NOMO-1 treated with dmso at 0.1 percent for 144 hours (cell line): ENCODE results near the gene PTPRK.
A peak's percentile ranks its signal among the peaks of the same experiment; 100 is the strongest.

ENCODE experiments used
- DNase-seq: peaks from one replicate; lab custom pipeline; 2025; ENCODE audit not compliant: unreplicated experiment; lab: John Stamatoyannopoulos, UW

The PTPRK gene

DNA sequence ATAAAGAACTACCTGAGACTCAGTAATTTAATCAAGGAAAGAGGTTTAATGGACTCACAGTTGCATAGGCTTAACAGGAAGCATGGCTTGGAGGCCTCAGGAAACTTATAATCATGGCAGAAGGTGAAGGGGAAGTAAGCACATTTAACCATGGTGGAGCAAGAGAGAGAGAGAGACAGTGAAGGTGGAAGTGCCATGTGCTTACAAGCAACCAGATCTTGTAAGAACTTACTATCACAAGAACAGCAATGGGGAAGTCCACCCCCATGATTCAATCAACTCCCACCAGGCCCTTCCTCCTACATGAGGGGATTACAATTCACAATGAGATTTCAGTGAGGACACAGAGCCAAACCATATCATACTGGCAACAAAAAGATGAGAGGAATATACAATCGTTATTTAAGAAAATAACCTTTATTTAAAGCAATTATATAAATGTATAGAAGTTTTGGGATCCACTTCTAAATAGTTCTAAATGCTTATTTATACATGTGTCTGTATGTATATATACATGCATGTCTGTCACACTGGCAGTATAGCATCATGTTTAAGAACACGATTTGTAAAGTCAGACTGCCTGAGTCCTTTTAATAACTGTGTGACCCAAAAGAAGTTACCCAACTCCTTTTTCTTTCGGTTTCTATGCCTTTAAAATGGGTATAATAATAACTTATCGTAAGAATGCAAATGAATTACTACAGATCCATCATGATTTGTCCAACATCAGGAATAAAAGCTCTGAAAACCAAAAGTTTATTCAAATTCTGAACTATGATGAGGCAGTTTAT is 363.9 kb downstream of the PTPRK start:
- peak; percentile 25 for DNase-seq

DNA sequence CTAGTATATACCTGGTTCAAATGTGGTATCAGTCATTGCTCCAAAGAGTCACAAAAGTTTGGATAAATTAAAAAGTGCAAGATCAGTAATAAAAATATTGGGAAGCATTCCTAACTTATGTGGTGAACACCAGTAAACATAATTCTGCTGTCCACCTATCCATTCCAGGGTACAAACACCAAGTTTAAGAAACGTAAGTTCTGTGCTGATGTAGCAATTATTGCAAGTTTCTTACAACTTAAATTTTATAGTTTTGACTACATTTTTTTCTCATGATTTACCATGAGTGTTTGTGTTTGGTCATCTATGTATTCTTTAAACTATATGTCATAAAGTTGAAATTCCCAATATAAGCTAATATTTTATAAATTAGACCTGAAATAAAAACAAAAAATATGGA is 364.6 kb downstream of the PTPRK start:
- no peak for DNase-seq

DNA sequence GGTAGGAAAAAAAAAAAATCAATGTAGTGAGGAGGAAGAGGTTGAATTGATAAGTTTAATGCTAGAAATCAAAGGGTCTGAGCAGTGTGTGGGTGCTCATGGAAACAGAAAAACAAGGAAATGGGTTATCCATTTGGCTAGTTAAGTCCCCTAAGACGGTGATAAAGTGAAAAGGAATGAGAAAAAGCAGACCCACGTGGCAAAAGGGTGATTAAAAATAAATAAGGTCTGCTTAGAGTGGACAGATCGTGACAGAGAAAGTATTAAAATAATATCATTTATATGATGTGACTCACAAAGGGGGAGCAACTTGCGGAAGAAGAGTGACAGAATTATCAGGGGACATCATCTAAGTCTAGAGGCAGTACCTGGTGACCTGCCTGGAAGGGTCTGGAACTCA is 367.8 kb downstream of the PTPRK start:
- DNase-seq: no peak

DNA sequence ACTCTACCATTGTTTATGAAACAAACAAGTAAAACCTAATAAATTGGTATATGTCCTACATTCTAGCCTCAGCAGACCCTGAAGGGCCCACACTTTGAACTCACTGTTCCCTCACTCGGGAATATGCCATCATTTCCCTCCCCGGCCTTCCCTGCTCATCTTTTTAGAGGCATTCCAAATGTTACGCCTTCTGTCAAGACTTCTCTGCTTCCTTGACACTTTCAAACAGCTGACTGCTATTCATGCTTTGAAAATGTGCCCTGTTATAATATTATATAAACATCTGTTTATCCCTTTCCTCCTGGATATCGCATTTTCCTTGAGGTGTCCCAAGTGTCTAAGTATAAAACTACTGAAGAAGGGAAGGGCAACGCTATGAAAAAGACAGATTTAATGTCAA is 370.0 kb downstream of the PTPRK start:
- DNase-seq: no peak

DNA sequence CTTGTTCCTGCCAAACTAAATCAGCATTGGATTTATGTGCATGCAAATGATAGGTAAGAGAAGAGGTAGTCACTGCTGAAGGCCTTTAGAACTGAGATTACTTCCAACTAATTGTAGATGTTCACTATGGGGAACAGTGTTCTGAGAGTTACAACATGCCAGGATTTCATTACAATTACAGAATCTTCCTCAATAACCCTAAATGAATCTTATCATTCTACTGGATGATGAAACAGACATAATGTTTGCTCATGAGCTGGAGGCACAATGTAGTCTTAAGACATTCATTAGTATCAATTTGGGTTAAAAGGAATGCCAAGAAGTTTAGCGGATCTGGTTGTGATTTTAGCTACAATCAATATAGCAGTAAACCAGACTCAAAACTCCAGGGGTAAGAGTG is 370.6 kb downstream of the PTPRK start:
- no peak for DNase-seq

DNA sequence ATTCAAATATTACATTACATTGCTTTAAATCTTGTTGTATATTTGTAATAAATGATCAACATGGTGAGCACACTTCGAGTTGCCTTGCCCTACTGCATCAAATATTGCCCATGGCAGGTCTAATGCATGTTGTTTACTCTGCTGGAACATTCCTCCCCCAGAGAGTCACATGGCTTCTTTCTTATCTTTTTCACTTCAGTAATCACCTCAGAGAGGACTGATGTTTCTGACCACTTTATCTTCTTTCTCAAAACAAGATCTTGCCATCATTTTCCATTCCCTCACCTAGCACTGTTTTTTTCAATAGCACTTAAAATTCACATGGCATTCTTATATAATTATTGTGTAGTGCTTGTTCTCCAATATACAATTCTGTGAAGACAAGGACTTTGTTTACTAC is 376.1 kb downstream of the PTPRK start:
- DNase-seq: no peak

DNA sequence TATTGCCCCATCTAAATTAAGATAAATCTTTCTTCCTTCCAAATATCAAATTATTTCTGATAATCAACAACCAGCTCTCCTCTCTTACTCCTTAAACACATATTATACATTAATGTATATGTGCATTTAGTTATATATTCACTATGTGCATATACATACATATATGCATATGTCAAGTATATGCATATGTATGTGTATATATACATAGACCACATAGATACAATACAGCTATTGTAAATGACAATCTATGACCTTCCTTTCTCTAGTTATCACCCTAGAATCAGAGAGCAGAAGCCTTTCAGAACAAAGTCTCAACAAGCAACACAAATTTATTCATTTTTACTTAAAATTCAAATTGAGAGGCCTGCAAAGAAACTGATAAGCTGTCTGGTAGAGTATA is 378.5 kb downstream of the PTPRK start:
- no peak for DNase-seq

DNA sequence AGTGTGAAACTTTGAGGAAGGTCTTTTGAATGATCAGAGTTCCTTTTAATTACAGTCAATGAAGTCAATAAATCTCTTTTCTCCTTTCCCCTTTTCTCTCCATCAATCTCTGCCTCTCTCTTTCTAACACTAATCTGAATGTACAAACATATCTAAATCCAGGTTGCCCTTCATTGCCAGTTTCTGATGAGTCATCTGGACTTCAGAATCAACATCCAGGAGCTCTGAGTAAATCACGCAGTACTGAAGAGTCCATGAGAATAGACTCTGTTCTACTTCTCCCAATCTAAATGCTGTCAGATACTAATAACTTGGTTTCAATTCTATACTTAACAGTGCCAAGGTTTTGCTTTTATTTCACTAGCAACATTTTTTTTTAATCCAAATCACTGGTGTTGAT is 380.9 kb downstream of the PTPRK start:
- no peak for DNase-seq

DNA sequence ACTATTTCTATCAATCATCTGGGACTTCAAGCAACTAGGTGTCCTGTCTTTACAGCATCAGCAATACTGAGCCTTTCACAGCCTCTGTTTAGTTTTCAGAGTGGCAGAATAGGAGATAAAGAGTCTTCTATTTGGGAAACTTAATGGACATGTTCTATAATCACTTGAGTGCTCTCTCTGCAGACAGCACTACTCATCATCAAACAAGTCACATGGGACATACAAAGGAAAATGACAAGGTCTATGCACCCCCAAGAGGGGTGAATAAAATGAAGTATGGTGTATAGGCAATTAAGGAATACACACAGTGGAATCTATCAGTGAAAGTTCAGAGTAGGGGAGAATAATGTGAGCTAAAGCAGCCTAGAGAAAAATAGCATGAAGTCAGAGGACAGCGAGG is 381.7 kb downstream of the PTPRK start:
- DNase-seq: no peak

DNA sequence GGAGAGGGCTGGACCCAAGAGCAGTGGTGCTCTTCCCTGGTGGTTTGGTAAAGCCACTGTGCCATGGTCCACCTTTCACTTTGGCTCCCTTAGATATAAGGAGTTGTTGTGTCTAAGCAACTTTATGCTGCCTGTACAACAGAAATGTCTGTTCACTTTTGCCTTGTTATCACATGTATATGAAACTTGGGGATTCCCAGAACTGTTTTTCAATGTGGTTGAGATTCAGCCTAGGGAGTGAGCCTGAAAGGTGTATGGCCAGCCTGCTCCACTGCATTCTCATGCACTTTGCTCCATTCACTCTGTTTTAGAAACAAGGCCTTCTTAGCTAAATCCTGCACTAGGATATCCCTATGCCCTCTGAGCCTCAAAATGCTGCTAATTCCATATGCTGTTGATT is 385.1 kb downstream of the PTPRK start:
- DNase-seq: no peak

DNA sequence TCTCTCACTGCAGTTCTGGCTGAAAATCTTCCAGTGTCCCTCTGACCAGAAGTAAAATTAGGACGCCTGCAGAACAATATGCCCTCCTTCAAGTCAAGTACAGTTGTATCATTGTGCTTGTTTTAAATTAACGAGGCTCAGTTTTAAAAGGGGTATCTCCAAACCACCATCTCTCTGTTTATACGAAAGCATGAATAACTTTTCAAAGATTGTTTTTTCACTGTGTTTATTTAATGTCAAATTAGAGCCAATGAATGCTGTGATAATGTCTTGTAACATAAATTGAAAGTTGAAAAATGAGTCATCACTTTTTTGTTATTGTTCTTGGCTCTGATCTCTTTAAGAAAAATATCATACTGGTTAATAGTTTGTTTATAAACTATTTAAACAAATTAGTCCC is 388.8 kb downstream of the PTPRK start:
- DNase-seq: no peak

DNA sequence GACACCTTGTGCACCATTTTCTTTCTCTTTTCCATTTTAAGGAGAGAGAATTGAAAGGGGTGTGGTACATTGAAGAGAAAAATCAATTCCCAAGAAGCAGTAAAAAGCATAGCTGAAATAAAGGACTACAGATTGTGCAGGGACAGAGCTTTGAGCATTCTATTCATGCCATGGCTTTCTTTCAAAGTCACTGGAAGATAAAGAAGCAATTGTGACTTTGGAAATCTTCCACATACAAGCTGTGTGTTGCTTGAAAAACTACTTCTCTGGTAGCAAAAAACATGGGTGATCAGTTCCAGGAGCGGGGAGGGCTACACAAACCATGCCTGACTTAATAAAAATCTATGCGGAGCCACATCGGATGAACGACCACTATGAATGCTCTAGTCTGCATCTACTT is 389.4 kb downstream of the PTPRK start:
- no peak for DNase-seq

DNA sequence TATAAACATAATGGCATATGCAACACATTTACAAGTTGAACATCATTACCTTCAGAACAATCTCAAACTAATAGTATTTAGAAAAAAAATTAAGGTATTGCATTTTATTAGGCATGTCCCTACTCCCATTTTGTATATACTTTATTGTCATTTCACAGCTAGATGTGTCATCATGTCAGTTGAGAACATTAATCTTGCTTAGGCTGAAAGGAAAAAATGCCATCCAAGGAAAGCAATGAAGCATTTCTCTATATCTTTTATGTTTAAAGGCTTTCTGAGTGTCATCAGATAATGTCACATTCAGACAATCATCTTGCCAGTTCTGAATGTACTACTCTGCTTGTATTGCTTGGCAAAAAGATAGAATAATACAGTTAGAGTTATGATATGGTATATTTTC is 390.7 kb downstream of the PTPRK start:
- DNase-seq: no peak

DNA sequence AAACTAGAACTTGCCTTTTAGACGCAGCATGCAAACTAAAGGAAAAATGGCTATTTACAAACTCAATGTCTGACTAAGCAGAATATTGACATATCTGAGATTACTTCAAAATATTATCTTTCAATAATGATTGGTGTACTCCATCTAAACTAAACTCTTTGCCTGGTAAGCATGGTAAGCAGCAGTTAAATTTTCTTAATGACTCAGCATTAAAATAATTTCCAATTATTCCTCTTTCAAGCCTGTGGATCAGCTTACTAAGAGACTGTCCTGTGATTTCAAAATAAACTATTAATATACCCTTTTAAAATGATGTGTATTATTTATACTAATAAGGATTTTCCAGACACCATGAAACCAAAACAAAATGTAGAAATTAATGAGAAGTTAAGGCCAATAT is 392.7 kb downstream of the PTPRK start:
- no peak for DNase-seq

DNA sequence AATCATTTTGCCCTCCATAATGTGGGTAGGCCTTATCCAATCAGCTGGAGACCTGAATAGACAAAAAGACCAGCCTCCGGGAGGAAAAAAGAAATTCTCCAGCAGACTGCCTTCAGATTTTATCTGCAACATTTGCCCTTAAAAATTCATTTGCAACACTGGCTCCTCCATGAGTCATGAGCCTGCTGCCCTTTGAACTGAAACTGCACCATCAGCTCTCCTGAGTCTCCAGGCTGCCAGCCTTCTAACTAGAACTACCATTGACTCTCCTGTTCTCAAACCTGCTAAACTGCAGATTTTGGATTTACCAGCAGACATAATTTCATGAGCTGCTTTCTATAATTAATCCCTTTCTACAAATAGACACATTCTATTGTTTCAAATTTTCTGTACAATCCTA is 395.7 kb downstream of the PTPRK start:
- no peak for DNase-seq

DNA sequence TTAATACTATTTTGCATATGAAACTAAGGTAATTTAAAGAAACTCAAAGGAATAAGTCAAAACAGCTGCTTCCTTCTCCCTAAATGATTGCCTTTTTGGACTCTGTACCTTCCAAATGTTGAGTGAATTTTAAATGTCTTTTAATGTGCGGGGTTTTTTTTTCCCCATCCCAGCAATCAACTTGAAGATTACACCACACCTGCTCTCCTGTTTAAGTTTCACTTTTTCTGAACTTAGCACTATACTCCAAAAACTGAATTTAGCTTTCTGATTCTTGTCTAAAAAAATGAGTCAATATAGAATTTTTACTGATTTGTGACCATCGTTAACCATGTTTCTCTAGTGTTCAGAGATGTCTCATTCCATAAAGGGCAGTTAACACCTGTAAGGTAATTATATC is 398.8 kb downstream of the PTPRK start:
- DNase-seq: no peak

DNA sequence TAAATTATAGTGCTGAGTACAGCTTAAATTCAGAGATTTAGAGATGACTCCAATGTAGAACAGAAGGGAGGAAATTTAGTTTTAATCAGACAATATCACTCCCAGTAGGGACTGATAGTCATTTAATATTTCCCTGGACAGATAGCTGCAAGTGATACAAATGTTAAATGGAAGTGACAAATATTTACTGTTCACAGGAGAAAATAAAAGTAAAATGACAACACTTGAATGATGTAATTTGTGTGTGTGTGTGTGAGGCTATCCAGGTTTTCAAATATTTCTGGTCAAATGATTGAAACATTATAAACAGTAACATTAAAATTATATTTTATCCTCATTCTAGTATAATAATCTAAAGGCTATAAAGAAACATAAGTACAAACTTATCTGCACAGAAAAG is 399.2 kb downstream of the PTPRK start:
- no peak for DNase-seq

DNA sequence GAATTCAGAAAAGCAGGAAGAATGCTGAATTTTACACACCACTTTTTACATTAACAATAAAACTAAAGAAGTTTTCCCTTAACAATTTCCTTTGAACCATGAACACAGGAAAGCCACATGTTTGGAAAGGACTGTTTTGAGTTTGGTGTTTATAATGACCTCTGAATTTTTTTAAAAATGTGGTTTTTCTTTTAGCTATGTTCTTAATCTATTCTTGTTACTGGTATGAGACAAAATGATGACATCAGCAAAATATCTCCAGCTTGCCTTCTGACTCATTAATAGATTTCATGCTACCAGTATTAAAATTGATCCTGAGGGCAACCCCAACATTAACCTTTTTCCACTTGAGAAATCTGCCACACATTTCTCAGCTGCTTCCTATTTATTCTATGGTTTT is 402.0 kb downstream of the PTPRK start:
- DNase-seq: no peak

DNA sequence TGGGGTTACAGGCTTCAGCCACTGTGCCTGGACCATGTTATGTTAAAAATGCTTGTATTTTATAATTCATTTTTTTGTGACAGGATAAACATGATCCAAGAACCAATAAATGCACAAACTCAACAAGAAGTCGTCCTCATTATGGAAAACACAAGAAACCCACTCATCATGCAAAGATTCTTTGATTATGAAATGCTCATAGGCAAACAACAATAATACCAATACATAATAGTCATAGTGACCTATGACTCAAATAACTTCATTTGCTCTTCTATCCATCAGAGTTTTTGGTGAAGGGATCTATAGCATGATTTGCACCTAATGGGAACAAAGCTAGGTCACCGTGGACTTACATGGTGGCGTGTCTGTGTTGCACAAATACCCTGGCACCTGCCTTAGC is 402.5 kb downstream of the PTPRK start:
- no peak for DNase-seq

DNA sequence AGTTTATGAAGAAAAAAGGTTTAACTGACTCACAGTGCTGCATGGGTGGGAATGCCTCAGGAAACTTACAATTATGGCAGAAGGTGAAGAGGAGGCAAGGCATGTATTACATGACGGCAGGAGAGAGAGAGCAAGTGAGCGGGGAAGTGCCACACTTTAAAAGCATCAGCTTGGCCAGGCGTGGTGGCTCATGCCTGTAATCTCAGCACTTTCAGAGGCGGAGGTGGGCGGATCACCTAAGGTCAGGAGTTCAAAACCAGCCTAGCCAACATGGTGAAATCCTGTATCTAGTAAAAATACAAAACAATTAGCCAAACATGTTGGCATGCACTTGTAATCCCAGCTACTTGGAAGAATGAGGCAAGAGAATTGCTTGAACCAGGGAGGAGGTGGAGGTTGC is 406.2 kb downstream of the PTPRK start:
- DNase-seq: no peak

DNA sequence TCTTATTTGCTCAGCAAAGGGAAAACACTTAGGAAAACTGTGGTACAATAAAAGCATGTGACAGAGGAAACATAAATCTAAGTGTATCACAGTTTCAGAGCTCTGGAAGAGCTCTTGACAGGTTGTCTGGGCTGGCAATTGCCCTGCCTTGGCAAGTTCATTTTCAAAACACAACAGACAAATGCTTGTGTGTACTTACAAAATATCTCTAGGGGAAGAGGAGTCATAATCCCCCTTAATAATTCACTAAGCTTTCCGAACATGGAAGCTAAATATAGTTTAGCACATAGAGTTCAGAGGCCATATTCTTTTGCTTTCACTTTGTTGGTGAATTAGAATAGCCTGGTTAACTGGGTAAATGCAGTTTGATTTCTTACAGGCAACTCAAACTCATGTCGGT is 407.9 kb downstream of the PTPRK start:
- DNase-seq: no peak

DNA sequence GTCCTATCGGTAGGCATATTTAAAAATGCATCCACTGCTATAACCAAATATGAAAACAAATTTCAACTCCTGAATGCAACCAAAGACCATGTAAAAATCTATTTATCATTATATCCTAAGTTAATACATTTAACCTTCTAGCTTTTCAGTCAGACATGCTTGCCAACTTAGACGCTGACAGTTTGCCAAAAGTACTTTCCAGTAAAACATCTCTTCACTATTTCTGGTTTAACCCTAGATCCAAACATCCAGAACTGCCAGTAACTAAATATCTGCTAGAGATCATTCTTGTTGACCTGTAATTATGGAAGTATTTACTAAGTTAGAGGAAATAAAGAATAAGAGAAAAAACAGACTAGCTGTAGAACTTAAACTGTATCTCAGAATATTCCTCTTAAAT is 409.3 kb downstream of the PTPRK start:
- no peak for DNase-seq

DNA sequence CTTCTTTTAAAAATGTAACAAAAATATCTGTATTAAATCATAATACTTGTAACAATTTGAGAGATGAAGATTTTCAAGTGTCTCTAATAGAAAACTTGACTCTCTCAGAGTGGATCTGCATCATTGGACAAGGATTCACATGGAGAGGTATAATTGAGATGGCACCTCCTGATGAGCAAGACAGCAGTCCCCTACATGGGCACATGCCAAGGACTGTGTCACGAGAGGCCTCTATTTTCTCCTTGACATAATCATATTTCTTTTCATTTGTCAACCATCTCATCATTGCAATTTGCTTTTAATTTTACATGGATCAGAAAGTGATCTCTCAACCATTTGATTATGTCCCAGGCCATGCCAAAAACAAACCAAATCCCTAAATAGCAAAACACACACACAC is 412.7 kb downstream of the PTPRK start:
- DNase-seq: no peak
